GM19193 (cell line): ENCODE measurements around the gene PRKAR1B.

ENCODE experiments used
- POLR2A ChIP-seq: IDR thresholded peaks from 4 replicates; pipeline ENCODE4 v1.6.1; 2011; ENCODE audit not compliant: insufficient read depth, insufficient read length; ENCODE audit errors: extremely low read depth

Gene PRKAR1B

DNA sequence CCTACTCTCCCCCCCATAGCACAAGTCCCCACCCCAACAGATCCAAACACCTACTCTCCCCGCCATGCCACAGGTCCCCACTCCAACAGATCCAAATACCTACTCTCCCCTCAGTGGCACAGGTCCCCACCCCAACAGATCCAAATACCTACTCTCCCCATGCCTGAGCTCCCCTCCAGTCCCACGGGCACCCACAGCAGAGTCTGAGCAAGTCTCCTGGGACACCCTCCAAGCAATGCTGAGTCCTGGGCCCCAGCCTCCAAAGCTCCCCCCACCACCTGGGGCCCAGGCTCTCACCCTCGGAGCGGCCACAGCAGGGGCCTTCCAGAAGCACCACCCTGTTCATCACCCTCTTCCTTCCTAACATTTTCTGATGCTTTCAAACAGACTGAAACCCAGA is 64.5 kb downstream of the PRKAR1B start:
- no peak for TF ChIP-seq POLR2A

DNA sequence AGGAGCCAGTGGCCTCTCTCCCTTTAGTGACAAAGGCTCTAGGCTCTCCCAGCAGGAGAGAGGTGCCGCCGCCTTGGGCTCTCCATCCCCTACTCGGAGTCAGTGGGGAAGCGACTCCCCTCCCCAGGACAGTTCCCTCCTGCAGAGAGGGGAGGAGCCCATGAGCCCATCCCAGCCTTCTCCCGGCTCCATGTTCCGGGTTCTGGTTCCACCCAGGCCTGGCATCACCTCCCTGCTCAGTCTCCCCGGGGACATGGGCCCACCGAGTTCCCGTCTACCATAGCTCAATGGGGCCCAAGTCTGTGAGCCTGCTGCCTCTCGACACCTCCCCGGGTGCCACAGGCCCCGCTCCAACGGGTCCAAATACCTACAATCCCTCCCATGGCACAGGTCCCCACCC is 67.1 kb downstream of the PRKAR1B start:
- no peak for TF ChIP-seq POLR2A

DNA sequence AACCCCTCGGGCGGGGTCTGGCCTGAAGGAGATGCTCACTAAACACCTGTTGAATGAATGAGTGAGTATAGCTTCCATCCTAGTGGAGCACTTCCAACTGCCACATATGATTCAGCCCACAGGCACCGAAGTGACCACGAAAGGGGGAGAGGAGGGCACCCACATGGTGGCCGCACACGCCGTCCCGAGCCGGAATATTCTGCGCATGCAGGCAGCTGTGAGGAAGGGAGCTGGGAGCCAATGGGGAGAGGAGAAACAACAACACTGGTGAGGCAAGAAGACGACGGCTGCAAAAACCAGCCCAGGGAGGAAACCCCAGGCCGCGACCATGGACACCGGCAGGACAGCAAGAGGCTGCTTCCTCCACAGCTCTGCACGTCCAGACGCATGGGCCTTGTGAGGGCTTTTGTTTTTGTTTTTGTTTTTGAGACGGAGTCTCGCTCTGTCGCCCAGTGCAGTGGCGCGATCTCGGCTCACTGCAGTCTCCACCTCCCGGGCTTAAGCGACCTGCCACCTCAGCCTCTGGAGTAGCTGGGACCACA is 67.7 kb downstream of the PRKAR1B start:
- no peak for TF ChIP-seq POLR2A

DNA sequence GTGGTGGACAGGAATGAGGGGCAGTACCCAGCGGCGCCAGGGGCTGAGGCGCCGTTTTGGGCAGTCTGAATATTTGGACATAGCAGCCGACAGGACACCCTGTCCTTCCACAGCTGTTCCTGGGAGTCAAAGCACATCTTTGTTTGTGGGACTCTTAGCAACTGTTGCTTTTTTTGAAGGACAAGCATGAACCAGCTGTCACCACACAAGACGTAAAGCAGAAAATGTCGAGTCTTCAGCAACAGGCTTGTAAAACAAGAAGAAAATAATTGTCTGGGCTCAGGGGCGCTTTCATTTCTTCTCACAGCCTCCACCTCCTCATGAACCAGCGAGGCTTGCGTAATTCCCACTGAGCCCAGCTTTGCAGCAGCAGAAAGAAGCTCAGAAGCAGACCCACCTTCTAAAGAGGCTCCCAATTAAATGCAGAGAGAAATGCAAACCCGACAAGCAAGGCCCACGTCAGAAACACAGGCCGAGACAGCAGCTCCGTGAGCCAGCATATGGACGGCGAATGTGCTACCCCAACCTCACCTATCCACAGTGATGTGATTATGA is 69.4 kb downstream of the PRKAR1B start:
- TF ChIP-seq POLR2A: no peak

DNA sequence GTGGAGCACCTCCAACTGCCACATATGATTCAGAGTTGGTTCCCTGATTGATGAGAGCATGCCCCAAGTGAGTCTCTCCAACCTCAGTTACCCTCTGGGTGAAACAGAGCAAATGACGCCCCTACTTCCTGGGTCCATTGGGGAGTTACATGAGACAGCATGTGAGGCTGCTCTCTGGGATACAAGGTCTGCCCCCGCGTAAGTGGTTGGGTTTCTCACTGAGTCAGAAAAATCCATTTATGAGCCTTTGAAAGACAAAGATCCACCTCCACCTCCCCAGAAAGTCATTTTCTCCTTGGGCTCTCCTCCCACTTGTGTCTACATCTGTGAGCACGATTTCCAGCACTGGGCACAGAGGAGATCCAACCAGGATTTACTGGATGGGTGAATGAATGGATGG is 71.3 kb downstream of the PRKAR1B start:
- TF ChIP-seq POLR2A: no peak

DNA sequence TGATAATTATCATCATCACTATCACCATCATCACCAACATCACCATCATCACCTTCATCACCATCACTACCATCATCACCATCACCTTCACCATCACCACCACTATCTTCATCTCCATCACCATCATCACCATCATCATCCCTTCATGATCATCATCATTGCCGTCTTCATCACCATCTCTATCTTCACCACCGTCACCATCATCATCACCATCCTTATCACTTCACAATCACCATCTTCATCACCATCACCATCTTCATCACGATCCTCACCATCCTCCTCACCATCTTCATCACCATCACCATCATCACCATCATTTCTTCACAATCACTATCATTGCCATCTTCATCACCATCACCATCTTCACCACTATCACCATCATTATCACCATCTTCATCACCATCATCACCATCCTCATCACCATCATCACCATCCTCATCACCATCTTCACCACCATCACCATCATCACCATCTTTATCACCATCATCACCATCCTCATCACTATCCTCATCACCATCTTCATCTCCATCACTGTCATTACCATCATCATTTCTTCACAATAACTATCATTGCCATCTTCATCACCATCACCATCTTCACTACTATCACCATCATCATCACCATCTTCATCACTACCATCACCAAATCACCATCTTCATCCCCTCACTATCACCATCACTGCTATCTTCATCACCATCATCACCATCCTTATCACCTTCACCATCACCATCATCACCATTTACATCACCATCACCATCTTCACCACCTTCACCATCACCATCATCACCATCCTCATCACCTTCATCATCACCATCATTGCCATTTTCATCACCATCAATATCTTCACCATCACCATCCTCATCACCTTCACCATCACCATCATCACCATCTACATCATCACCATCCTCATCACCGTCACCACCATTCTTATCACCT is 73.0 kb downstream of the PRKAR1B start:
- TF ChIP-seq POLR2A: no peak

DNA sequence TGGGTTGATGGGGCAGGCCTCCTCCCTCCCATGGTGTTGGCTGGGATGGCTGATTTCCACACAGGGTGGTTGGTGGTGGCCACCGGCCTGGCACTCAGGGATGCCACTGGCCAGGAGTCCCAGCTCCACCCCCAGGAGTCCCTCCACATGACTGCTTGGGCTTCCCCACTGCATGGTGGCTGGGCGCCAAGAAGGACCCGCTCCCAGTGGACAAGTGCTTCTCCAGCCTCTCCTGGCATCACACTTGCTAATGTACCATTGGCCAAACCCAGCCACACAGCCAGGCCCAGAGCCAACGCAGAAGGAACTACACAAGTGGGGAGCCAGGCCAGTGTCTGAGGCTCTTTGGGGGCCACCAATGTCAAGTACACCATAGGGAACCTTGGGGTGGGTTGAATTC is 74.2 kb downstream of the PRKAR1B start:
- TF ChIP-seq POLR2A: no peak

DNA sequence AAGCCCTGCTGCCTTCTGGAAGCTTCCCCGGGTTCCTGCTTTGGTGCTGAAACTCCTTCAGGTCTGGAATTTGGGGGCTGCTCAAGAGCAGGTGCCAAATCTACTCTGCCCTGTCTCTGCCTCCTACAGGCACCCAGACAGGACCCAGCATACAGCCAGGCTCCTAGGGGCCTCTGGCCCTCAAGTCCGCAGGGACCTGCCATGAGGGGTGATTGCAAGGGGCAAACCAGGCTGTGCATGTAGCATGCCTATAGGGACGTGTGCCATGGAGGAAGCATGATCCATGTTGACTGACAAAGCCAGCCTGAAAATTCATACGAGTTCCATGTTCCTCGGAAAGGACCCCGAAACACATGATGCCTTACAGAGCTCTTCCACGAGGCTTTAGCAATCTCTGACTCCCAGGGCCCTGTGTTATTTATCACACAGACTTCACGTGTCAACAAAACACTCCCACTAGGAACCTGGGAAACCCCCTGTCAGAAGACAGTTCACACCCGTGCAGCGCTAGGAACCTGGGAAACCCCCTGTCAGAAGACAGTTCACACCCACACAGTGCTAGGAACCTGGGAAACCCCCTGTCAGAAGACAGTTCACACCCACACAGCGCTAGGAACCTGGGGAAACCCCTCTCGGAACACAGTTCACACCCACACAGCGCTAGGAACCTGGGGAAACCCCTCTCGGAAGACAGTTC is 75.9 kb downstream of the PRKAR1B start:
- TF ChIP-seq POLR2A: no peak

DNA sequence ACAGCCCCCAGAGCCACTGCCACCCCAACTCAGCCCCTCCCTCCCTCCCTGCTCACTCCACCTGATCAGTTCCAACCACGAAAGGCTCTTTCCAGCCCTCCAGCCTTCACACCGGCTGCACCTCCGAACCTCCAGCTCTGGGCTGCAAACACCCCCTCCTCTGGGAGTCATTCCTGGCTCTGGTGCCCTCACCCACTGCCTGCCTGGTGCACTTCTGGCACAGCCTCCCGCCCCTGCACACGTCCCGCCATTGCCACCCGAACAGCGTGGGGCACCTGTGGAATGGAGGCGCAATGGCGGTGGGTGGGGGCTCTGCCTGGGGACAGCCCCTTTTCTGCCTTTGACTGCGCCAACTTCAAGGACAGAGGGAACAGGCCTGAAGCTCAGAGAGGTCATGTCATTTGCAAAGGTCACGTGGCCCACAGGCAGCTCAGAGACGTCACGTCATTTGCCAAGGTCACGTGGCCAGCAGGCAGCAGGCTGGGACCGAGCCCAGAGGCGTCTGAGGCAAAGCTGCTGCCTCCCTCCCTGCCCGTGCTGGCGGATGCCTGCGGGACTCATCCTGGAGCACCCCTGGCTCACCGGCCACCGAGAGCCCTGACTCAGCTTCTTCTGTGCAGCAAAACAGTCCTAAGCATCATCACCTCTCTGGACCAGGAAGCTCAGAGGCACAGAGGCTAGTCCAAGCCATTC is 76.6 kb downstream of the PRKAR1B start:
- no peak for TF ChIP-seq POLR2A

DNA sequence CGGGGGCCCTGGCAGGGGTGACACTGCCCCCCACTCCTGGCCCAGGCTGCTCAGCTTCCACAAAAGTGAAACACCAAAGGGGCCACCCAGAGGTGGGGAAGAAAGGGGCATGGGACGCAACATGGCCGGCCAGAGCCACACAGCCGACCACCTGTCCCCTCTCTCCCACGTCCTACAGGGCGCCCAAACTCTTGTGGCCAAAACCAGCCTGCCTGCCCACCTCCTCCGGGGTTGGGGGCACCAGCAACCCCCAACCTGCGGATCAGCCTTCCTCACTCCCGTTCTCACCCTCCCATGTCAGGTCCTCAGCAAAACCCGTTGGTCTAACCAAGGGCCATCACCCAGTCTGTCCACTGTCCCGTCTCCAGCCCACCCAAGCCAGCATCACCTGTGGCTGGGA is 80.1 kb downstream of the PRKAR1B start:
- TF ChIP-seq POLR2A: no peak

DNA sequence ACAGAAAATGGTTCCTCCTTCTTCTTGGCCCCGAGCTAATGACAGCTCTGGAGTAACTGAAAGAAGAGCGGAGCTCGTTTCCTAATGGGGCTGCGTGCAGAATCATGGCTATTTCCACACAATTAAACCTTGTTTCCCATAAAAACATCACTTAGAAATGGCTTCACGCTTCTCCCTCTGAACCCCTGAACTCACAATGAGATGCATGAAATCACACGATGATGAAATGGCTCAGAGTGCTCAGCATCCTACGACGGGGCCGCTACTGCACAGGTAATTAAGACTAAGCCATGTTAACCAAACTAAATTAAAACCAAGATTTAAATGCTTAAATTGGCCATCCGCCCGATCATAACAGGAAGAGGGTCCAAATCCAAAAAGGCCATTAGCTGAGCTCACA is 80.6 kb downstream of the PRKAR1B start:
- TF ChIP-seq POLR2A: no peak

DNA sequence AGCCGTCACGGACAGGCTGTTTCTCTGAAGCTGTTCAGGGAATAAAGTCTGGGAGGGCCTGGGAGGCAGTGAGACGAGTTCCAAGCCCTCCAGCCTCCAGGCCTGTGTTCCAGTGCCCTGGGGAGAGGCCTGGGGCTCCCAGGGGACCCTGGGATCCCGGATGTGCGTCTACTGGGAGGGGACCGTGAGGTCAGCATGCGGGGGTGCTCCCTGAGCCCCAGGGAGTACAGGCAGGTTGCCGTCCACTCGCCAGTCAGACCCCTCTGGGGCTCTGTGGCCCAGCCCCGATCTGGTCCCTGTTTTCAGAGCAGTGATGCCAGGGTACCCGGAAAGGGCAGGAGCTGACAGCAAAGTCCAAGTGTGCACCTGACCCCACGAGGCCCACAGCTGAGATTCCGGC is 81.5 kb downstream of the PRKAR1B start:
- TF ChIP-seq POLR2A: no peak

DNA sequence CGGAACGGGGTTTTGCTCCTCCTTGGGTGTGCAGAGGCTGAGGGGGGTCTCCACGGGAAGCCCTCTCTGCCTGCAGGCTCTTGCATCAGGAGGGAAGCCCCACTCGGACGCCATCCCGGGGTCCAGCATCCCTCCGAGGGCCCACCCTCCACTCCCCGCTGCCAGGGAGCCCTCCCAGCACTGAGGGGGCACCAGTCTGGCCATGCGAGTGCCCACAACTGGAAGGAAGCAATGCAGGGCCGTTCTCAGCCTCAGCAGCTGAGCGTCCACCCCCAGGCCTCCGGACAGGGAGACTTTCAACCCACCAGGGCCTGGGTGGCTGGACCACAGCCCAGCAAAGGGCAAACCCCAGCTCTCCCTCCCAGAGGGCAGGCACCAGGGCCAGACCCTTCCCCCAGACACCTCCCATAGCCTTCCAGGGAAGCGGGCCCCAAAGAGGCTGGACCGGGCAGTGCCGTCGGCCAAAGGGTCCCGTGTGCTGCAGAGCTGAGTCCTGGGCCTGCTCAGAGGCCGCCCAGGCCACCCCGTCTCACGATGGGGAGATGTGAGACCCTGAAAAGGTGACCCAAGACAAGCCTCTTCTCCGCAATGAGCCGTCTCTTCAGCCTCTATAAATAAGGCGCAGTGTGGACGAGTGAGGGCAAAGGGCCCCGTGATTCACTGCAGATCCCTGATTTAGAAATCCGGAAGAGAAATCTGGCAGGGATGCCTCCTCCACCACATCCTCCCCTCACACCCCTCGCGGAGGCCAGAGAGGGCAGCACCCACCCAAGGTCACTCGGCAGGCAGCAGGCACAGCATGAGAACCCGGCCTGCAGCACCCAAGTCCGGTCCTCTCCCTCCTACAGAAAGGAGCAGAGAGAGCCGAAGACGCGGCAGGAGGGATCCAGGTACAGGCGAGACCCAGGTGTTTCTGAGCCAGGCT is 82.4 kb downstream of the PRKAR1B start:
- no peak for TF ChIP-seq POLR2A

DNA sequence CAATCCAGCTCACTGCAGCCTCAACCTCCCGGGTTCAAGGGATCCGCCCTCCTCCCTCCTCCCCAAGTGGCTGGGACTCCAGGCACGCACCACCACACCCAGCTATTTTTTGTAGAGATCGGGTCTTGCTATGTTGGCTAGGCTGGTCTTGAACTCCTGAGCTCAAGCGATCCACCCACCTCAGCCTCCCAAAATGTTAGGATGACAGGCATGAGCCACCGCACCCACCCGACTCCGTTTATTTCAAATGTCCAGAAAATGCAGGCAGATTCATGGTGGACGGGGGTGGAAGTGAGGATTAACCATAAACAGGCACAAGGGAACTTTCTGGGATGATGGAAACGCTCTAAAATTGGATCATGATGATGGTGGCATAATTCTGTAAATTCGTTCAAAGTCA is 85.1 kb downstream of the PRKAR1B start:
- no peak for TF ChIP-seq POLR2A
